CD14-positive monocyte (primary cell): ENCODE measurements around the gene GPC2. TPM values are rescaled to one million over a fixed set of nuclear protein-coding genes. Genes with fewer than 3 reads are reported as not detected.

Experiments
- DNase-seq, 3 donors: peaks; one replicate each; pipeline ENCODE4 v3.0.0-alpha.2; 2011 to 2022
- H2AFZ ChIP-seq: 2 replicates; pipeline ENCODE4 v1.6.0; 2012; ENCODE audit warnings: mild to moderate bottlenecking, low read depth, low read length, inconsistent platforms; ENCODE audit not compliant: insufficient read depth, poor library complexity, severe bottlenecking
- H3K27ac ChIP-seq, 2 donors: 1 replicate in 1 of 2; 2 replicates in 1 of 2; pipeline ENCODE4 v1.5.1; 2012 to 2013; ENCODE audit warnings: low read length in 2 of 2, control low read depth in 1 of 2, inconsistent platforms in 1 of 2, low read depth in 1 of 2, mild to moderate bottlenecking in 1 of 2
- H3K27me3 ChIP-seq, 2 donors: one replicate each; pipeline versions ENCODE4 v1.6.0 to v1.6.1; 2011 to 2013; ENCODE audit warnings: low read length in 2 of 2; ENCODE audit not compliant: control insufficient read depth in 2 of 2, insufficient read depth in 2 of 2
- H3K36me3 ChIP-seq, 2 donors: replicated peaks in 1 of 2; 1 replicate in 1 of 2; 2 replicates in 1 of 2; pipeline versions ENCODE4 v1.5.1 to v1.6.1; 2012 to 2013; ENCODE audit warnings: low read length in 2 of 2, control low read depth in 1 of 2, inconsistent platforms in 1 of 2, mild to moderate bottlenecking in 1 of 2; ENCODE audit not compliant: insufficient read depth in 2 of 2, control insufficient read depth in 1 of 2
- H3K4me1 ChIP-seq, 2 donors: 1 replicate in 1 of 2; 2 replicates in 1 of 2; pipeline versions ENCODE4 v1.5.1 to v1.6.1; 2012 to 2013; ENCODE audit warnings: low read length in 2 of 2, control low read depth in 1 of 2, inconsistent platforms in 1 of 2, mild to moderate bottlenecking in 1 of 2, moderate library complexity in 1 of 2; ENCODE audit not compliant: insufficient read depth in 2 of 2, control insufficient read depth in 1 of 2
- H3K4me2 ChIP-seq: replicated peaks from 2 replicates; pipeline ENCODE3; 2012; ENCODE audit warnings: low read length, moderate library complexity, mild to moderate bottlenecking; ENCODE audit not compliant: poor library complexity, severe bottlenecking; ENCODE audit errors: extremely low read depth
- H3K4me3 ChIP-seq, 3 experiments: fragments of 200-600 bp in 1 of 3; sonication (generic) in 1 of 3; replicated peaks in 1 of 3; 1 replicate in 2 of 3; 2 replicates in 1 of 3; pipeline ENCODE4 v1.5.1; 2011 to 2013; ENCODE audit warnings: low read length in 3 of 3, mild to moderate bottlenecking in 3 of 3, control low read depth in 2 of 3, low read depth in 2 of 3, inconsistent platforms in 1 of 3, moderate library complexity in 1 of 3
- H3K79me2 ChIP-seq: 2 replicates; pipeline ENCODE4 v1.6.0; 2012; ENCODE audit warnings: mild to moderate bottlenecking, control low read depth, inconsistent platforms, low read length, moderate library complexity; ENCODE audit not compliant: insufficient read depth
- H3K9ac ChIP-seq: 2 replicates; pipeline ENCODE4 v1.6.0; 2017; ENCODE audit warnings: low read length, mild to moderate bottlenecking; ENCODE audit not compliant: insufficient read depth, poor library complexity, severe bottlenecking
- H3K9me3 ChIP-seq, 2 donors: replicated peaks in 1 of 2; 1 replicate in 1 of 2; 2 replicates in 1 of 2; pipeline versions ENCODE4 v1.5.1 to v1.6.1; 2012 to 2013; ENCODE audit warnings: low read length in 2 of 2, control low read depth in 1 of 2; ENCODE audit not compliant: control insufficient read depth in 1 of 2, insufficient read depth in 1 of 2
- H4K20me1 ChIP-seq: 2 replicates; pipeline ENCODE4 v1.6.0; 2012; ENCODE audit warnings: mild to moderate bottlenecking, low read length, control low read depth, moderate library complexity; ENCODE audit not compliant: insufficient read depth
- H3K27ac Mint-ChIP-seq, 7 donors: one replicate each; pipeline ENCODE4 v1.8.0; 2020; ENCODE audit warnings: mild to moderate bottlenecking in 7 of 7, mixed read lengths in 7 of 7, moderate library complexity in 6 of 7, inconsistent platforms in 2 of 7
- H3K27me3 Mint-ChIP-seq, 3 donors: one replicate each; pipeline ENCODE4 v1.8.0; 2021 to 2022; ENCODE audit warnings: low read depth in 3 of 3, mild to moderate bottlenecking in 3 of 3, mixed read lengths in 3 of 3, moderate library complexity in 3 of 3, inconsistent platforms in 1 of 3
- H3K36me3 Mint-ChIP-seq, 2 donors: one replicate each; pipeline ENCODE4 v1.8.0; 2020; ENCODE audit warnings: mixed read lengths in 2 of 2, inconsistent platforms in 1 of 2, mild to moderate bottlenecking in 1 of 2
- H3K4me1 Mint-ChIP-seq: one replicate; pipeline ENCODE4 v1.8.0; 2020; ENCODE audit warnings: mild to moderate bottlenecking, mixed read lengths
- H3K4me3 Mint-ChIP-seq, 2 donors: one replicate each; pipeline ENCODE4 v1.8.0; 2020; ENCODE audit warnings: mild to moderate bottlenecking in 2 of 2, mixed read lengths in 2 of 2, moderate library complexity in 1 of 2
- H3K9me3 Mint-ChIP-seq, 7 donors: one replicate each; pipeline ENCODE4 v1.8.0; 2020 to 2022; ENCODE audit warnings: mixed read lengths in 7 of 7, mild to moderate bottlenecking in 6 of 7, moderate library complexity in 6 of 7, inconsistent platforms in 2 of 7
- WGBS: methylation state at CpG from one replicate; pipeline ENCODE4 v1.1.5; 2013; ENCODE audit warnings: missing lambda C conversion rate; ENCODE audit not compliant: insufficient coverage; 5-methylcytosine and 5-hydroxymethylcytosine counted together
- intact Hi-C, 2 donors: fragments of 100-400 bp; cut with micrococcal nuclease; formaldehyde crosslinking; loops; one replicate each; pipeline versions ENCODE4 v1.15.0 to v1.15.1; 2023
- polyA plus RNA-seq, 3 donors: library from polyadenylated mRNA; depleted of rRNA in 1 of 3; unstranded in 2 of 3; stranded (reverse) in 1 of 3; fragments of 300-500 nt in 2 of 3; fragments of >200 nt in 1 of 3; fragmentation: Illumina TruSeq in 2 of 3; gene quantifications; 1 replicate in 2 of 3; 2 replicates in 1 of 3; pipeline ENCODE4 v1.2.3, GENCODE V29; 2012 to 2021
- TF ChIP-seq, protein P1 (sequence below): fragments of 200-600 bp; IDR thresholded peaks from one replicate; pipeline ENCODE4 v1.8.0; 2022; ENCODE audit warnings: antibody characterized with exemption, mild to moderate bottlenecking

GPC2 gene
- polyA plus RNA-seq, 3 donors = 0.91 TPM; not detected in 2

- Histone ChIP-seq H3K27me3 (peaks cover 8 to 18% of the 10 kb centered on the region in 2 donors), H3K36me3 (no peaks in the 10 kb centered on the region), H3K9me3 (peaks cover 5 to 6% of the 10 kb centered on the region in 2 donors), H4K20me1 (no peaks in the 10 kb centered on the region), H3K4me2 (peak overlapping the region; percentile 95), H3K4me3 (peak overlapping the region; percentile 30 to 82 (median 57)), H3K9ac (no peak overlapping the region), H3K27ac (no peak overlapping the region), H3K4me1 (peaks cover 18 to 25% of the 10 kb centered on the region in 2 donors), H3K79me2 (no peaks in the 10 kb centered on the region), H2AFZ (peak overlapping the region; percentile 93)
- 94% methylated on average over 5 of the region's 14 CpGs for WGBS
- intact Hi-C loops = loop anchor here in 1 of 2 donors (2.0 kb wide), 1 partner anchor 28 kb away; the partner anchor contains the start of gene LAMTOR4
- Mint-ChIP-seq H3K27me3 (peaks cover 32 to 54% (median 42%) of the 10 kb centered on the region in 3 donors), H3K9me3 (peaks cover 0 to 13% (median 7%) of the 10 kb centered on the region in 7 donors), H3K4me1 (peaks cover 22% of the 10 kb centered on the region), H3K36me3 (peaks cover 0 to 7% of the 10 kb centered on the region in 2 donors), H3K4me3 (peak overlapping the region; percentile 76 to 85), H3K27ac (no peak overlapping the region)
- TF ChIP-seq, protein P1, sequence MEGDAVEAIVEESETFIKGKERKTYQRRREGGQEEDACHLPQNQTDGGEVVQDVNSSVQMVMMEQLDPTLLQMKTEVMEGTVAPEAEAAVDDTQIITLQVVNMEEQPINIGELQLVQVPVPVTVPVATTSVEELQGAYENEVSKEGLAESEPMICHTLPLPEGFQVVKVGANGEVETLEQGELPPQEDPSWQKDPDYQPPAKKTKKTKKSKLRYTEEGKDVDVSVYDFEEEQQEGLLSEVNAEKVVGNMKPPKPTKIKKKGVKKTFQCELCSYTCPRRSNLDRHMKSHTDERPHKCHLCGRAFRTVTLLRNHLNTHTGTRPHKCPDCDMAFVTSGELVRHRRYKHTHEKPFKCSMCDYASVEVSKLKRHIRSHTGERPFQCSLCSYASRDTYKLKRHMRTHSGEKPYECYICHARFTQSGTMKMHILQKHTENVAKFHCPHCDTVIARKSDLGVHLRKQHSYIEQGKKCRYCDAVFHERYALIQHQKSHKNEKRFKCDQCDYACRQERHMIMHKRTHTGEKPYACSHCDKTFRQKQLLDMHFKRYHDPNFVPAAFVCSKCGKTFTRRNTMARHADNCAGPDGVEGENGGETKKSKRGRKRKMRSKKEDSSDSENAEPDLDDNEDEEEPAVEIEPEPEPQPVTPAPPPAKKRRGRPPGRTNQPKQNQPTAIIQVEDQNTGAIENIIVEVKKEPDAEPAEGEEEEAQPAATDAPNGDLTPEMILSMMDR = no peak
- no peak for DNase-seq
These were observed 811 bp downstream of the GPC2 start for GRCh38 chr7:100176096-100177044.

- Histone ChIP-seq H3K4me1 (peaks cover 22 to 30% of the 10 kb centered on the region in 2 donors), H3K27ac (no peak overlapping the region), H3K79me2 (no peaks in the 10 kb centered on the region), H3K36me3 (no peaks in the 10 kb centered on the region), H3K4me2 (no peak overlapping the region), H3K9me3 (peaks cover 5 to 6% of the 10 kb centered on the region in 2 donors), H3K27me3 (peaks cover 16 to 26% of the 10 kb centered on the region in 2 donors), H4K20me1 (no peaks in the 10 kb centered on the region), H2AFZ (no peak overlapping the region), H3K4me3 (no peak overlapping the region), H3K9ac (no peak overlapping the region)
- peaks cover 0 to 19% (median 11%) of the 10 kb centered on the region in 7 donors for H3K9me3 Mint-ChIP-seq
- H3K36me3 Mint-ChIP-seq = peaks cover 3 to 11% of the 10 kb centered on the region in 2 donors
- DNase-seq = no peak
- peak overlapping the region in 2 of 7 donors; percentile 44 to 59 for H3K27ac Mint-ChIP-seq
- H3K4me1 Mint-ChIP-seq = peaks cover 22% of the 10 kb centered on the region
- peak overlapping the region in 1 of 2 donors; percentile 31 for H3K4me3 Mint-ChIP-seq
- TF ChIP-seq, protein P1 = no peak
- peaks cover 33 to 52% (median 44%) of the 10 kb centered on the region in 3 donors for H3K27me3 Mint-ChIP-seq
- 97% methylated on average over 2 of the region's 14 CpGs for WGBS
- intact Hi-C loops = no loop called here
These were observed 1.8 kb downstream of the GPC2 start for GRCh38 chr7:100175296-100175935.
